NB4 (cell line): ENCODE results near the gene CLN5.

Experiments used
- CTCF ChIP-seq: IDR thresholded peaks from one replicate; pipeline ENCODE4 v1.5.1; 2012; ENCODE audit warnings: low read depth, low read length
- MAX ChIP-seq: IDR thresholded peaks from 2 replicates; pipeline ENCODE4 v1.6.1; 2011; ENCODE audit warnings: low read depth, low read length
- MYC ChIP-seq: IDR thresholded peaks from 2 replicates; pipeline ENCODE4 v1.6.1; 2011; ENCODE audit warnings: low read depth, low read length
- POLR2A ChIP-seq: IDR thresholded peaks from 2 replicates; pipeline ENCODE4 v1.6.1; 2011; ENCODE audit warnings: mild to moderate bottlenecking; ENCODE audit not compliant: insufficient read length; ENCODE audit errors: extremely low read depth

- TF ChIP-seq CTCF (no peak), POLR2A (no peak), MYC (no peak), MAX (no peak)
These were observed 48.2 kb downstream of the CLN5 start for GRCh38 chr13:77040076-77040475.
